ENCODE measurements around the gene DRC7.

The DRC7 gene

DNA sequence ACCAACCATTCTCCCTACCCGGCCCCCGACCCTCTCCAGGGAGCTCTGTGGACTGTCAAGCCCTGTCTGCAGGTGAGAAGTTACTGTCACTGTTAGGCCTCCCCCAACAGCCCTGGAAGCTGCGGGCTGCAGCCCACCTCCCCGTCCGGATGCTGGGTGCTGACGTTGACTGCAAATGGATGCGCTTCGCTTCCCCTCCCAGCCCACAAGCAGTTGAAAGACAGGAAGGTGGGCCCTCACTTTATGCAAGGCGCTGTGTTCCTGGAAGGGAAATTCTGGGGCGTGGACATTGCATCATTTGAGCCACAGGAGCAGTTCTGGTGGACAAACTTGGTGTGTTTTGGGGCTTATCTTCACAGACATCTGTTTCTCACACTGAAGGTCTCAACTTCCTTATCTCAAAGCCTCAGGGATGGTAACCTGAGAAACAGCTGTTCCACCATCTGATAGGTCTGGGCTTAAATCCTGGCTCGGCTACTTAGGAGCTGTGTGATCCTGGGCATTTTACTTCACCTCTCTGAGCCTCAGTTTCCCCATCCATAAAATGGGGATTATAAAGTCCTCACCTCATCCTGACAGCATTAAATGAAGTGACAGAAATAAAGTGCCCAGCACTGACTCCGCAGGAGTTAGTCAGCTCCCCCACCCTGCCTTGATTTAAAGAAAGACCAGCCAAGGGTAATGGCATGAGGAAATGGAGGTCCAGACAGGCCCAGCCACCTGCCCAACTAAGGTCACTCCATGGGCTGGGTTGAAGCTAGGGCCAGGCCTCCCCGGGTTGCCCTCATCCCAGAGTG is 4.6 kb upstream of the DRC7 start:
- TF ChIP-seq, protein P1, sequence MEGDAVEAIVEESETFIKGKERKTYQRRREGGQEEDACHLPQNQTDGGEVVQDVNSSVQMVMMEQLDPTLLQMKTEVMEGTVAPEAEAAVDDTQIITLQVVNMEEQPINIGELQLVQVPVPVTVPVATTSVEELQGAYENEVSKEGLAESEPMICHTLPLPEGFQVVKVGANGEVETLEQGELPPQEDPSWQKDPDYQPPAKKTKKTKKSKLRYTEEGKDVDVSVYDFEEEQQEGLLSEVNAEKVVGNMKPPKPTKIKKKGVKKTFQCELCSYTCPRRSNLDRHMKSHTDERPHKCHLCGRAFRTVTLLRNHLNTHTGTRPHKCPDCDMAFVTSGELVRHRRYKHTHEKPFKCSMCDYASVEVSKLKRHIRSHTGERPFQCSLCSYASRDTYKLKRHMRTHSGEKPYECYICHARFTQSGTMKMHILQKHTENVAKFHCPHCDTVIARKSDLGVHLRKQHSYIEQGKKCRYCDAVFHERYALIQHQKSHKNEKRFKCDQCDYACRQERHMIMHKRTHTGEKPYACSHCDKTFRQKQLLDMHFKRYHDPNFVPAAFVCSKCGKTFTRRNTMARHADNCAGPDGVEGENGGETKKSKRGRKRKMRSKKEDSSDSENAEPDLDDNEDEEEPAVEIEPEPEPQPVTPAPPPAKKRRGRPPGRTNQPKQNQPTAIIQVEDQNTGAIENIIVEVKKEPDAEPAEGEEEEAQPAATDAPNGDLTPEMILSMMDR (IDR thresholded peaks at IDR 0.05; ENCODE audit: insufficient read depth, low read length, missing control alignments): no peak
- H3K4me3 ChIP-seq (ENCODE audit: low read depth, low read length): no peak overlapping the region
- POLR2A ChIA-PET: no interaction called here
- CTCF ChIA-PET: interaction anchor here (0.7 to 1.1 kb wide), 4 partner anchors 23 to 249 kb away, joined by 3 to 4 read pairs (median 3); no protein-coding TSS in a partner anchor
- no peak for DNase-seq (ENCODE audit: low read depth, low spot score)

- no peak overlapping the region for H3K4me3 ChIP-seq (ENCODE audit: low read depth, low read length)
- CTCF ChIA-PET: interaction anchor here (0.7 to 1.1 kb wide), 3 partner anchors 22 to 248 kb away, joined by 3 to 4 read pairs (median 3); no protein-coding TSS in a partner anchor
- no peak for DNase-seq (ENCODE audit: low read depth, low spot score)
- POLR2A ChIA-PET: no interaction called here
- TF ChIP-seq, protein P1 (IDR thresholded peaks at IDR 0.05; ENCODE audit: insufficient read depth, low read length, missing control alignments): no peak
Observed at GRCh38 chr16:57690782-57691471, 3.7 kb upstream of the DRC7 start.

- H3K4me3 ChIP-seq (ENCODE audit: low read depth, low read length): no peak overlapping the region
- no peak for DNase-seq (ENCODE audit: low read depth, low spot score)
- TF ChIP-seq, protein P1 (IDR thresholded peaks at IDR 0.05; ENCODE audit: insufficient read depth, low read length, missing control alignments): no peak
- ChIA-PET CTCF (interaction anchor here (1.0 to 2.4 kb wide), 3 partner anchors 45 to 116 kb away, joined by 3 to 5 read pairs (median 3); no protein-coding TSS in a partner anchor), POLR2A (no interaction called here)
Observed at GRCh38 chr16:57692636-57693035, 2.0 kb upstream of the DRC7 start.

DNA sequence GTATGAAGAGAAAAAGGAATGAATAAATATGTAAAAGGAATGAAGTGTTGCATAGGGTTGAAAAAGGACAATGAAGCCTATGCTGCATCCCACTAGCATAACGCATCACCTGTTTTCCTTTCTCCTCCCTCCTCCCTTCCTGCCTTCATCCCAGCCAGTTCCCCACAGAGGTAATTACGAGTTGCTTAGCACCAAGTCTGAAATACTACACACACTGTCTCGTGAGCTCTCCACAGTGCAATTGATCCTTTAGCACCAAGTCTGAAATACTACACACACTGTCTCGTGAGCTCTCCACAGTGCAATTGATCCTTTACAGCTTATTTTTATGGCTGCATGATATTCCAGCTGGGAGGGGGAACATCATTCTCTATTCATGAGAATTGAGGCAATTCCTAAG is 1.1 kb upstream of the DRC7 start:
- TF ChIP-seq, protein P1 (IDR thresholded peaks at IDR 0.05; ENCODE audit: insufficient read depth, low read length, missing control alignments): no peak
- ChIA-PET CTCF (interaction anchor here (2.4 kb wide), 1 partner anchor 46 kb away, joined by 5 read pairs; no protein-coding TSS in a partner anchor), POLR2A (no interaction called here)

DNA sequence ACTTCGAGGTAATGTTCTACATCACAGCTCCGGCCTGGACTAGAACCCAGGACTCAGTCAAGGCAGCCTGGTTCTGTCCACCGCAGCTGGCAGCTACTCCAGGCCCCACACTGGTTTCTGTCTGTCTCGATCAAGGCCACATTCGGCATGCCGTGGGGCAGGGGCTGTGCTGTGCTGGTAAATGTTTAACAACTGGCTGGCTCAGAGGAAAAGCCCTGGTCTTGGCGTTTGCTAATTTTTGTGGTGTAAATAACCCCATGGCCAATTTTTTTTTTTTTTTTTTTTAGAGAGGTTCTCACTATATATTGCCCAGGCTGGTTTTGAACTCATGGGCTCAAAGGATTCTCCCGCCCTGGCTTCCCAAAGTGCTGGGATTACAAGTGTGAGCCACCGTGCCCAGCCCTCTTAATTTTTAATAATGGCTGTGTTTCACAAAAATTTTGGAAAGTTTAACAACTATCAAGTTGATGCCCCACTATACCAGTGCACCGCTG is 328 bp upstream of the DRC7 start:
- DNase-seq (ENCODE audit: low read depth, low spot score): no peak
- H3K4me3 ChIP-seq (ENCODE audit: low read depth, low read length): no peak overlapping the region
- POLR2A ChIA-PET: no interaction called here
- CTCF ChIA-PET: interaction anchor here (2.4 kb wide), 1 partner anchor 47 kb away, joined by 5 read pairs; no protein-coding TSS in a partner anchor
- TF ChIP-seq, protein P1 (IDR thresholded peaks at IDR 0.05; ENCODE audit: insufficient read depth, low read length, missing control alignments): no peak

More for the DNA sequence above, 1.1 kb upstream of the DRC7 start:
- no peak for DNase-seq (ENCODE audit: low read depth, low spot score)
- no peak overlapping the region for H3K4me3 ChIP-seq (ENCODE audit: low read depth, low read length)

DNA sequence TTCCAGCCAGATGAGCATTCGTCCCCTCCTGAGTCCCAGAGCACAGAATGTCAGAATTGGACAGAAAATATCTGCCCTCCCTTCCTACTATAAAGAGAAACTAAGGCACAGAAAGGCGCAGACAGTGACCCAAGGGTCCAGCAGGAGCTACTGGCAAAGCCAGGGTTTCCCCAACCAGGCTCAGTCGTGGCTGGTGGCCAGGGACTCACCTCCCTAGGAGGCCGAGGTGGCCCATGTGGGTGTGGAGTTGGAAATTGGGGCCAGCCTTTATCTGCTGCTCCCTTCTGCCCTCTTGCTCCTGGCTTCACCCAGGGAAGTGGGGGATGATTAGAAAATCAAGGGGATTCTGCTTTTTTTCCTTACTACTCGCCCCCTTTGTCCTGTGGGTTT is 1.1 kb downstream of the DRC7 start:
- TF ChIP-seq, protein P1 (IDR thresholded peaks at IDR 0.05; ENCODE audit: insufficient read depth, low read length, missing control alignments): no peak
- CTCF ChIA-PET: no interaction called here
- POLR2A ChIA-PET: no interaction called here
- no peak overlapping the region for H3K4me3 ChIP-seq (ENCODE audit: low read depth, low read length)
- DNase-seq (ENCODE audit: low read depth, low spot score): no peak
